ENCODE measurements around the gene GUK1. TPM values are rescaled to one million over a fixed set of nuclear protein-coding genes. Genes with fewer than 3 reads are reported as not detected.
A peak's percentile ranks its signal among the peaks of the same experiment; 100 is the strongest.

GUK1 gene
- total RNA-seq, 2 donors from 2014 or later = 233 to 245 TPM

DNA sequence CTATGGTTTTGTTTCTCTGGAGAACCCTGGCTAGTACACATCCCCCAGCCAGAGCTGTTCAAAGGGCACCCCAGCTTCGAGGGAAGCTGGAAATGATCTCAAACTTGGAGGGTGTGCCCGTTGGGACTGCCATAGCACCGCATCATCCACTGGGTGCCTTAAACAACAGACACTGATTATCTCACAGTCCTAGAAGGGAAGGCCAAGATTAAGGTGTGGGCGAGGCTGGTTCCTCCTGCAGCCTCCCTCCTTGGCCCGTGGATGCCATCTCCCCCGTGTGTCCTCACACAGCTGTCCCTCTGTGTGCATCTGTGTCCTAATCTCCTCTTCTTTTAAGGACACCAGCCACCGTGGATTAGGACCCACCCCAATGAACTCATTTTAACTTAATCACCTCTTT lies 21.3 kb downstream of the GUK1 start:
- ATAC-seq (no peak), DNase-seq (no peak)
- Mint-ChIP-seq H3K27me3 (no peaks in the 10 kb centered on the region), H3K27ac (no peak overlapping the region), H3K4me1 (peaks cover 22% of the 10 kb centered on the region), H3K36me3 (ENCODE audit: low read depth) (no peaks in the 10 kb centered on the region), H3K4me3 (no peak overlapping the region)
- H3K9me3 ChIP-seq (ENCODE audit: control insufficient read depth, low read length, poor library complexity, severe bottlenecking) = no peaks in the 10 kb centered on the region

DNA sequence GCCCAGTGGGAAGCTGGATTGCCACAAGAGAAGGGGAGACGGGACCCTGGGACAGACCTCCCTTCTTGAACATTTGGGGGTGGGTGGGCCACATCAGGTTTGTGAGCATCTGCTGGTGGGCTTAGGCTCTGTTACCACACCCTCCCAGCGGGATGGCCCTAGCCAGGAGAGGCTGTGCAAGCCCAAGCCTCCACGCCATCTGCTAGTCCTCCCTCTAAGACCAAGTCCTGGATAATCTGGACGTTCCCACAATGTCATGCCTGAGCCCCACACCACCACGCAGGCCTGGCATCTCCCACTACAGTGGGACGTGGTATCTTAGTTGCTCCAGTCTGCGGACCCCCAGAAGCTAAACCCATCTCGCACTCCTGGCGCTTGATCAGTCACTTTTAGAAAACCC lies 21.8 kb downstream of the GUK1 start:
- Mint-ChIP-seq H3K36me3 (ENCODE audit: low read depth) (no peaks in the 10 kb centered on the region), H3K27me3 (no peaks in the 10 kb centered on the region), H3K4me1 (peaks cover 26% of the 10 kb centered on the region), H3K4me3 (no peak overlapping the region), H3K27ac (no peak overlapping the region)
- no peaks in the 10 kb centered on the region for H3K9me3 ChIP-seq (ENCODE audit: control insufficient read depth, low read length, poor library complexity, severe bottlenecking)
- DNase-seq = no peak
- no peak for ATAC-seq

DNA sequence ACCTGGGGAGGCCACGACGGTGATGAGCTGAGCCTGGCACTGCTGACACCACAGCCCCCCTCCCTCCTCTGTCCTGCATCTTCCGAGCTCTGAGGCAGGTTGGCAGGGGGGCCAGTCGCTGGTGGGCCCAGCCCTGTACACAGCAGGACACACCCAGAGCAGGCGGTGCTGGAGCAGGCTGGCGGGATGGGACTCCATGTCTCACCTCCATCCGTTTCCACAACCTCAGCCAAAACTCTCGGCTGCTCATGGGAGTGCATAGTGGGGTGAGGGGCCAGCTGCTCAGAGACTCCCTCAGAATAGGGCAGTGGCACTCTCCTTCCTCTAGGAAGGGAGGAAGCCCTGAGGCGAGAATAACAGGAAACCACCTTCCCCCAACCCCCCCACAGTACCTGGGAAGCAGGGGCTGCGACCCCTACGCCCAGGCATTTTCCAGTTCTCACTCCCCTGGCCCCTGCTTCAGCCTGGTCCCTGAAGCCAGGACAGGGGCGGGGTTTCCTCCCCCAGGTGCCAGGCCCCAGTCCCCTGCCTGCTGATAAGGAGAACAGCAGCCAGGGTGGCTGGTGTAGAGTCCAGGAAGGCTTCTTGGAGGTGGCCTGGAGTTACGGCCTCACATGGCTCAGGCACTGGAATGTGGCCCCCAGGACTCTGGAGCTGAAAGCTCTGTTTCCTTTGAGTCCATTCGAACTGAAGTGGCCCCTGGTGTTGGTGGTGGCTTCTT lies 22.4 kb downstream of the GUK1 start:
- DNase-seq = no peak
- no peak overlapping the region for H3K4me3 Mint-ChIP-seq
- no peaks in the 10 kb centered on the region for H3K27me3 Mint-ChIP-seq
- no peak for ATAC-seq
- H3K36me3 Mint-ChIP-seq (ENCODE audit: low read depth) = no peaks in the 10 kb centered on the region
- H3K4me1 Mint-ChIP-seq = peaks cover 27% of the 10 kb centered on the region
- H3K9me3 ChIP-seq (ENCODE audit: control insufficient read depth, low read length, poor library complexity, severe bottlenecking) = no peaks in the 10 kb centered on the region
- no peak overlapping the region for H3K27ac Mint-ChIP-seq

DNA sequence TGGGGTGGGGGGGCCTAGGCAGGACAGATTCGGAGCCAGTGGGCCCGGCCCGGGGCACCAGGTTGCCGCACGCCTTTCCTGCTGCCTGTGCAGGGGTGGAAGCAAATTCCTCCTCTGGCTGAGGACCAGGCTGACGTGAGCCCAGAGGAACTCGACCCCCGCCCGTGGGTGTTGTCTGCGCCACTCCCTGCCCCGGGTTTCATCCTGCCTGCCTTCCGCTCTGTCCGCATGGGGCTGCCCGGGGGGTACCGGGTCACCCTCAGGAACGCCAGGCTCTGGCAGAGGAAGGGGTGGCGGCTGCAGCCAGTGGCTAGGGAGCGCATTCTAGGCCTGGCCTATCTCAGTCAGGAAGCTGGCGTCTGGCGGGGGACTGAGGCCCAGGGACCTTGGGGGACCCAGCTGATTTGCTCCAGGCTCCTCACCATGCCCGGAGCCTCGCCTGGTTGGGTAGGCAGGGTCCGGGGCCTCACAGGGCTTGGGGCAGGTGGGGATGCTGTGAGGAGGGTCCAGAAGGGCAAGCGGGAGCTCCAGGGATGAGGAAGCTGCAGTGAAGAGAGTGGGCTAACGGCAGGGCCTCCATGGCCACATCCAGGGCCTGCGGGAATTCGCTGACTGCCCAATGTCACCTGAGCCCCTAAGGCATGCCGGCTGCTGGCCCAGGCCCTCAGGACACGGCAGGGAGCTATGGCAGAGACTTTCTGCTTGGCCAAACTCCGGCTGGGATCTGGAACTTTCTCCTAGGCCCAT lies 23.1 kb downstream of the GUK1 start:
- H3K9me3 ChIP-seq (ENCODE audit: control insufficient read depth, low read length, poor library complexity, severe bottlenecking) = no peaks in the 10 kb centered on the region
- ATAC-seq (no peak), DNase-seq (no peak)
- Mint-ChIP-seq H3K4me1 (peaks cover 31% of the 10 kb centered on the region), H3K36me3 (ENCODE audit: low read depth) (no peaks in the 10 kb centered on the region), H3K4me3 (no peak overlapping the region), H3K27ac (peak overlapping the region; percentile 92), H3K27me3 (no peaks in the 10 kb centered on the region)

DNA sequence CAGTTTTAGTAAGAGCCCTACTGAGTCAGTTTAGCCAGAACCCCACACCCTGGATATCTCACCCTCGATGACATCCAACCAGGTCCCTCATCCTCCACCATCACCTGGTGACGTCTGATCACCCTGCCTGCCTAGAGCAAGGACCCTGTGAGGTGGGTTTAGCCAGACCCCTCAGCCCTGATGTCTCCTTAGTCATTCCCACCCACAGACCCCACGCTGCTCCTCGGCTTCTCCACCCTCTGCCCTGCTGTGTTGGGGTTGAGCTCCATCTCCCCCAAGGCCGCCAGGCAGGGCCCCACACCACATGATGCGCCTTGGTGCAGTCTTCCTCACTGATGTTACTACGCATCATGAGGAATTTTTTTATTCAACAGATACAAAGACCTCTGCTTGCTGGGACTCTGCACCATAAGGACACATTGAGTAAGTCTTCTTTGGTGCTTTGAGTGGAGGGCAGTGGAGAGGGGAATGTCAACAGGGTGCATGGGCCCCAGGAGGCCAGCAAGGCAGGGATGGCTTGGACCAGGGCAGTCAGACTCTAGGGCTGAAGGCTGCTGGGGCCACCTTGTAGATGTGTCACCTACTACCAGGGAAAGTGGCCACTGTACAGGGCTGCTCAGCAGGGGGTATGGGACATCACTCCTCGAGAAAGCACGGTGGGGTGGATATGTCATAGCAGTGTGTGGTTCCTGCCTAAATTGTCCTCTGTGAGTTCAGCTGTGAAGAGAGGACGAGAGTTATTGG lies 23.9 kb downstream of the GUK1 start:
- DNase-seq = no peak
- ATAC-seq = no peak
- Mint-ChIP-seq H3K4me1 (peaks cover 31% of the 10 kb centered on the region), H3K4me3 (peak overlapping the region; percentile 86), H3K36me3 (ENCODE audit: low read depth) (no peaks in the 10 kb centered on the region), H3K27me3 (no peaks in the 10 kb centered on the region), H3K27ac (peak overlapping the region; percentile 92)
- no peaks in the 10 kb centered on the region for H3K9me3 ChIP-seq (ENCODE audit: control insufficient read depth, low read length, poor library complexity, severe bottlenecking)

DNA sequence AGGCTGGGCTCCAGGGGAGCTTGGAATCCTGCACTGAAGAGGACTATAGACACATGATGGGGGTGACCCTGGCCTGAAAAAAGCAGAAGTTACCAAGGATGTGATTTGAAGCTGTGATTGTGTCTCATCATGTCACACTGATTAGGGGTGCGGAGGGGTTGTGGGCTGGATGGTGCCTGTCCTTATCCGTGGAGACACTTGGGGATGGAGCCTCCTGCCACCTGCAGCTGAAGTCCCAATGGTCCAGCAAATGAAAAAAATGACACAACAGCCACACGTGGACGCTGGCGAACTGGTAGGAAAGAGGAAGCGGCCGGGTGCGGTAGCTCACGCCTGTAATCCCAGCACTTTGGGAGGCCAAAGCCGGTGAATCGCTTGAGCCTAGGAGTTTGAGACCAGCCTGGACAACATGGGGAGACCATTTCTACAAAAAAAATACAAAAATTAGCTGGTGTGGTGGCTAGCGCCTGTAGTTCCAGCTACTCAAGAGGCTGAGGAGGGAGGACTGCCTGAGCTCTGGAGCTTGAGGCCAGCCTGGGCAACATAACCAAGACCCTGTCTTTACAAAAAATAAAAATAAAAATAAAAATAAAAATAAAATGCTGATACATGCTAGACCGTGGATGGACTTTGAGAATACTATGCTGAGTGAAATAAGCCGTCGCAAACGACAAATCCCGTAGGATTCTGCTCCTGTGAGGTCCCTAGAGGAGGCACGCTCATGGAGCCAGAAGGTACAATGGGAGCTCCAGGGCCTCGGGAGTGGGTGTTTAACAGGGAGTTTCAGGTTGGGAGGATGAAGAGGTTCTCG lies 24.7 kb downstream of the GUK1 start:
- Mint-ChIP-seq H3K4me1 (peaks cover 33% of the 10 kb centered on the region), H3K27me3 (no peaks in the 10 kb centered on the region), H3K4me3 (peak overlapping the region; percentile 86), H3K27ac (peak overlapping the region; percentile 92), H3K36me3 (ENCODE audit: low read depth) (no peaks in the 10 kb centered on the region)
- ATAC-seq (no peak), DNase-seq (no peak)
- no peaks in the 10 kb centered on the region for H3K9me3 ChIP-seq (ENCODE audit: control insufficient read depth, low read length, poor library complexity, severe bottlenecking)

DNA sequence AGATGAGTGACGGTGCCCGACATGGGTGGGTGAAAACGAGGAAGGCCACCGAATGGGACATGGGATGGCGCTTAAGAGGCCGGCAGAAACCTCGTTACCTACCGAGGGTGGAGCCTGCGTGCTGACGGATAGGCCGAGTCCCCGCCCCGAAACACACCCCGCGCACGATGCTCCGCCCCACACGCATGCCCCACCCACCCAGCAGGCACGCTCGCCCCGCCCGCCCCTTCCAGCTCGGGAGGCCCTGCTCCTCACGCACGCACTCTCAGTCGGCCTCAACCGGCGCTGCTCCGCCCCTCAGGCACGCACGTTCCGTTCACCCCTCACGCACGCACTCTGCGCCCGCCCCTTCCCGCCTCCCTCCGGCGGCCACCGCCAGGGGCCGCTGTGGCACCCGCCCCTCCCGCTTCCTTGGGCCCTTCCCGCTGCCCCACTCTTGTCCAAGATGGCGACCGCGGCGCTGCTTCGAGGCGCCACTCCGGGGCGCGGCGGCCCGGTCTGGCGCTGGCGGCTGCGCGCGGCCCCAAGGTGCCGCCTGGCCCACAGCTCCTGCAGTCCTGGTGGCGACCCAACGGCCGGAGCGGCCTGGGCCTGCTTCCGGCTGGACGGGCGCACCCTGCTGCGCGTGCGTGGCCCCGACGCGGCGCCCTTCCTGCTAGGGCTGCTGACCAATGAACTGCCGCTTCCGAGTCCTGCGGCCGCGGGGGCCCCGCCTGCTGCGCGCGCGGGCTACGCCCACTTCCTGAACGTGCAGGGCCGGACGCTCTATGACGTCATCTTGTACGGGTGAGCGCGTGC lies 25.5 kb downstream of the GUK1 start, which contains the start of gene IBA57:
IBA57 (plus strand) TSS at position 433 of the 798 bp plus-strand sequence; CDS start at position 446, 13 bp downstream.
- Mint-ChIP-seq H3K4me1 (peaks cover 36% of the 10 kb centered on the region), H3K27me3 (no peaks in the 10 kb centered on the region), H3K36me3 (ENCODE audit: low read depth) (no peaks in the 10 kb centered on the region), H3K27ac (peak within 1 kb of the TSS; percentile 92), H3K4me3 (peak within 1 kb of the TSS; percentile 86)
- no peaks in the 10 kb centered on the region for H3K9me3 ChIP-seq (ENCODE audit: control insufficient read depth, low read length, poor library complexity, severe bottlenecking)
- DNase-seq (peak; percentile 99 to 100 (median 100)), ATAC-seq (peak; percentile 84)

DNA sequence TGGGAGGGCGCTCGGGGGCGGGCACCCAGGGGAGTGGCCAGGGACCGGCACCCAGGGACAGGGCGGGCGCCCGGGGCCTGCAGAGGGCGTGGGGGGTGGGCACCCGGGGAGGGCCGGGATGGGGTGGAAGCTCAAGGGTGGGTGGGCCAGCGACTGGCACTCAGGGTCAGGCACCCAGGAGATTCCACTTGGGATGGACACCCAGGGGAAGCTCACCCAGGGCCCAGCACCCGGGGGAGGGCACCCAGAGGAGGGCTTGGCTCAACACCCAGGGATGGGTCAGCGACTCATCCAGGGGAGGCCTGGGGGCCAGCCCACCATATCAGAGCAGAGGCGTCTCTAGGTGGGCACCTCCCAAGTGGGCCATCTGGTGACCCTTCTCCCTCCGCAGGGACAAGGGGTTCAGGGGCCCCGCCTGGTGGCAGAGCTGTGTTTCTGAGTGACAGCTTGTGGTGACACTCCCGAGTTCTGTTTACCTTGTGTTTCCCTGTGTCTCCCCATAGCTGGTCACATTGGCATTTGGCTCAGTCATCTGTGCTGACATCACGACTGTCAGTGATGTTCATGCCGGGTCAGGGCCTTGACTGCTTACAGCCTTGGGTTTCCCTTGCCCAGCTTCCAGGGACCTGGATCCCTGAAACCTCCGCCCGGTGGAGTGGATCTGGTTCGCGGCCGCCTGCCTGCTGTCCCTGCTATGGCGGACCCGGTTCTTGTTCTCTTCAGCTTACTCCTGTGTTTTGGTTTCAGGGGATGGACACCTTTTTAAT lies 26.3 kb downstream of the GUK1 start:
- DNase-seq = peak in 2 of 3 donors; percentile 40 to 54
- peak overlapping the region; percentile 86 for H3K4me3 Mint-ChIP-seq
- no peaks in the 10 kb centered on the region for H3K9me3 ChIP-seq (ENCODE audit: control insufficient read depth, low read length, poor library complexity, severe bottlenecking)
- no peaks in the 10 kb centered on the region for H3K36me3 Mint-ChIP-seq (ENCODE audit: low read depth)
- no peaks in the 10 kb centered on the region for H3K27me3 Mint-ChIP-seq
- H3K27ac Mint-ChIP-seq = peak overlapping the region; percentile 92
- H3K4me1 Mint-ChIP-seq = peaks cover 36% of the 10 kb centered on the region
- ATAC-seq = peak; percentile 25

DNA sequence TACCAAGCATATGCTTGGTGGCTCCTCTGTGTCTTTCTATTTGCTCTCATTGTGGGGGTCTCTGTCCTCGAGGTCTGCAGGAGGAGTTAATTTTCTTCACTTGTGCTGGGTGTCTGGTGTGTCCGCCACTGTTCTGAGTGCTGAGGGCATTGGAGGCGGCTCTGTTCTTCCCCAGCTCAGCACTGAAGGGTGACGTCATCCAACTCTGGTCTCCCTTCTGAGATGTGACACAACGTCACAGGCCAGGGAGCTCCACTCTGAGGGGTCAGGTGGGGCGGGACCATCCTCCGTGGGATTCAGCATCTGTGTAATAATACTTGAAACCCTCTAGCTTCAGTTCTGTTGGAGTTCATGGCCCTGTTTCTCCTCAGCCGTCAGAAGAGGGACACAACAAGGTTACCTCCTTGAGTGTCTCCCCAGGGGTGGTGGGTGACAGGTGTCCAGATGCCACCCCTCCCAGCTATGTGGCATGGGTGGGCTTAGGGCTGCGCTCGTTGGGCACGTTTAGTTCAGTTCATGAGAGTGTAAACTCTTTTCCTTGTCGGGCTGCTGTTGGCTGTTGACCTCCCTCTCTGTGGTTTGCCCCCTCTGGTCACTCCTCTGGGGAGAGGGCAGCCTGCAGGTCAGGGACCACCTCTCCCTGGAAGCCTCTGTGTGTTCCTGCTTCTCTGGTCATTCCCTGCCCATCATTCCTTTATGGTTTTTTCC lies 28.6 kb downstream of the GUK1 start:
- H3K9me3 ChIP-seq (ENCODE audit: control insufficient read depth, low read length, poor library complexity, severe bottlenecking) = no peaks in the 10 kb centered on the region
- H3K27me3 Mint-ChIP-seq = no peaks in the 10 kb centered on the region
- ATAC-seq (no peak), DNase-seq (no peak)
- H3K4me1 Mint-ChIP-seq = peaks cover 32% of the 10 kb centered on the region
- no peak overlapping the region for H3K27ac Mint-ChIP-seq
- H3K4me3 Mint-ChIP-seq = peak overlapping the region; percentile 28
- no peaks in the 10 kb centered on the region for H3K36me3 Mint-ChIP-seq (ENCODE audit: low read depth)

DNA sequence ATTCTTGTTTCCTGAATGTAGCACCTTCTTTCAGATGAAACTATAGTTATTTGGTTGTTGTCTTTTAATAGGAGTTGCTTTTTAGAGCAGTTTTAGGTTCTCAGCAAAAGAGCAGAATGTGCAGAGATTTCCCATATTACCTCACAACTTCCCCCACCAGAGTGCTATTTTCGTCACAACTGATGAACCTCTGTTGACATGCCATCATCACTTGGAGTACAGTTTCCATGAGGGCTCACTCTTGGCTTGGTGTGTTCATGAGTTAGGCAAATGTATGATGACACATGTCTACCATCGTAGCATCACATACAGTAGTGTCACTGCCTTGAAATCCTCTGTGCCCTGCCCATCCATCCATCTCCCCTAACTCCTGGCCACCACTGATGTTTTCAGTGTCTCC lies 29.3 kb downstream of the GUK1 start:
- H3K9me3 ChIP-seq (ENCODE audit: control insufficient read depth, low read length, poor library complexity, severe bottlenecking) = no peaks in the 10 kb centered on the region
- ATAC-seq (no peak), DNase-seq (no peak)
- Mint-ChIP-seq H3K36me3 (ENCODE audit: low read depth) (no peaks in the 10 kb centered on the region), H3K27ac (no peak overlapping the region), H3K27me3 (no peaks in the 10 kb centered on the region), H3K4me3 (peak overlapping the region; percentile 28), H3K4me1 (peaks cover 28% of the 10 kb centered on the region)

DNA sequence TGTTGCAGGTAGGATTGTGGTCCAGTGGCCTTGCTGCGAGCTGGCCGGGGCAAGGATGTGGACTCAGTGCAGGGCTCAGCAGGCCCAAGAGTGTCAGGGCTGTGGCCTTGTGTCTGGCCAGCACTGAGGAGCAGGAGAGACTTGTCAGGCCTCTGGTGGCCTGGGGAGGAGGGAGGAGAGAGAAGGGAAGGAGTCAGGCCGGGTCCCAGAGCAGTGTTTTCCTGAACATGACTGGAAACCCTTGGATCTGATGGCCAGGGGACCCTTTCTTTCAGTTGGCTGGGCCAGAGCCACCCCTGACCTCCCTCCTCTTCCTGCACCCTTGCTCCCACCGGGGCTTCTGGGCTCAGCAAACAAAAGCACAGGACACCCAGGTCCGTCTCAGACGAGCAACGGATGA lies 30.6 kb downstream of the GUK1 start:
- no peaks in the 10 kb centered on the region for H3K36me3 Mint-ChIP-seq (ENCODE audit: low read depth)
- ATAC-seq = no peak
- DNase-seq = no peak
- H3K4me3 Mint-ChIP-seq = no peak overlapping the region
- no peaks in the 10 kb centered on the region for H3K27me3 Mint-ChIP-seq
- H3K9me3 ChIP-seq (ENCODE audit: control insufficient read depth, low read length, poor library complexity, severe bottlenecking) = no peaks in the 10 kb centered on the region
- H3K4me1 Mint-ChIP-seq = peaks cover 20% of the 10 kb centered on the region
- peak overlapping the region; percentile 47 for H3K27ac Mint-ChIP-seq
